Tibial nerve (tissue), 4 donors: ENCODE data around the gene CTNNA1.

ENCODE experiments used
- CTCF ChIP-seq, 5 experiments: fragments of 200-600 bp in 3 of 5; fragments of 450-650 bp in 2 of 5; sonication (generic) in 3 of 5; IDR thresholded peaks; one replicate each; pipeline ENCODE4 v1.5.1; 2016 to 2019; ENCODE audit warnings: antibody characterized with exemption in 5 of 5, mild to moderate bottlenecking in 3 of 5, moderate library complexity in 2 of 5
- EP300 ChIP-seq, 2 donors: sonication (generic); formaldehyde crosslinking; IDR thresholded peaks; one replicate each; pipeline ENCODE4 v1.6.1; 2017; ENCODE audit warnings: antibody characterized with exemption in 2 of 2, mild to moderate bottlenecking in 1 of 2
- POLR2A ChIP-seq, 2 donors: fragments of 450-650 bp; IDR thresholded peaks; one replicate each; pipeline ENCODE4 v1.6.1; 2017; ENCODE audit warnings: antibody characterized with exemption in 2 of 2, mild to moderate bottlenecking in 2 of 2, moderate library complexity in 2 of 2

GRCh38 chr5:138946831-138947560 lies 193.8 kb downstream of the CTNNA1 start:
- TF ChIP-seq CTCF (IDR thresholded peaks at IDR 0.05) (no peak), POLR2A (IDR thresholded peaks at IDR 0.05) (no peak), EP300 (IDR thresholded peaks at IDR 0.05) (no peak)
